ENCODE results near the gene EEFSEC. TPM values are rescaled to one million over a fixed set of nuclear protein-coding genes. Genes with fewer than 3 reads are reported as not detected.

The EEFSEC gene
- total RNA-seq, 2 experiments from 2014 or later: 20.8 to 21.4 TPM

Other genes with a start within 250 kb of the EEFSEC start
- not detected for gene KBTBD12, start 238.2 kb upstream of the EEFSEC start, total RNA-seq
- gene SEC61A1, start 101.0 kb upstream of the EEFSEC start, total RNA-seq: 100 to 1,000 TPM; 189 to 191 TPM
- 100 to 1,000 TPM; 119 to 124 TPM for gene RUVBL1, start 29.7 kb upstream of the EEFSEC start, total RNA-seq

All from activated CD8-positive, alpha-beta memory T cell treated with anti-CD3 and anti-CD28 coated beads for 36 hours (primary cell).